NCI-H146 treated with DMSO at 0.1 percent for 48 hours (cell line): ENCODE measurements around the gene MORC3.
"Not testable (repeated sequence)": the region's sequence is repeated elsewhere in the genome, so short reads cannot be mapped to it uniquely, and the experiment has no call there.

Experiments
- DNase-seq: peaks from one replicate; lab custom pipeline; 2025; ENCODE audit not compliant: unreplicated experiment; lab: John Stamatoyannopoulos, UW

Gene MORC3

GRCh38 chr21:36384885-36385232, 64.9 kb downstream of the MORC3 start:
- no peak for DNase-seq

GRCh38 chr21:36385233-36386030, 65.4 kb downstream of the MORC3 start, which contains the start of gene CHAF1B:
TSS of gene CHAF1B (plus strand) at chr21:36385392. CDS start at chr21:36386137, 745 bp downstream.
- peak; percentile 9 for DNase-seq

- no peak for DNase-seq
These were observed 66.1 kb downstream of the MORC3 start for GRCh38 chr21:36386031-36386642.

DNA sequence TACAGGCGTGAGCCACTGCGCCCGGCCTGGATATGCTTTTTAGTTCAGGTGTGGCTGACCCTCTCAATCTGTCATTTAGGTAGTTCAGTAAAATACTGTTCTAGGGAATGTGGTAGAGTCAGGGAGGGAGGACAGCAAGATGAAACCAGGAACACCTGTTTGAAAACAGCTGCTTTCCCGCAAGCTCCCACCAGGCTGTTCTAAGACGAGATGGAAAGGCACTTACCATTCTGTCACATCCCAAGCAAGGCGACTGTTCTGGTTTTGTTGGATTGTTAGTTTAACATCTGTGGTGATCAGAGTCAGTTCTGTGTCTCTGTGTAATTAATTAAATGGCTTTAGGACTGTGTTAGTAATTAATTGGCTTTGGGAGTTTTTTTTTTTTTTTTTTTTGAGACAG, 68.1 kb downstream of the MORC3 start:
- no peak for DNase-seq

DNA sequence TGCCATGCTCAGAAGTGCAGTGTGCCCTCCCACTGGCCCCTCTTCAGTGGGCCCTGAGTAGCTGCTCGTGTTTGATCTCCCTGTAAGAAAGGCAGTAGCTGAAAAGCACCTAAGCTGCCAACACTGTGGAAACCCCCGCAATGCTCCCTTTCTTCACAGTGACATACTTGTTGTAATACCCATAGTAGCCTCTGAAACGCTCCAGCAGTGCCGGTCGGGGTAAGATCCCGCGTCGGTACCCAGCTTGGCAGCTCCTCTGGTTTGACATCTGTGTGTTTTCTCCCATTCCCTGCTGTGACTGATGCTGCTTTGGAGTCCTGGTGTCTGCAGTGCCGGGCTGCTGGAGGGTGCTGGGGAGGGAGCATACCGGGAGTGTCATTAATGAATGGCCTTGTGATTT, 68.8 kb downstream of the MORC3 start:
- DNase-seq = no peak

DNA sequence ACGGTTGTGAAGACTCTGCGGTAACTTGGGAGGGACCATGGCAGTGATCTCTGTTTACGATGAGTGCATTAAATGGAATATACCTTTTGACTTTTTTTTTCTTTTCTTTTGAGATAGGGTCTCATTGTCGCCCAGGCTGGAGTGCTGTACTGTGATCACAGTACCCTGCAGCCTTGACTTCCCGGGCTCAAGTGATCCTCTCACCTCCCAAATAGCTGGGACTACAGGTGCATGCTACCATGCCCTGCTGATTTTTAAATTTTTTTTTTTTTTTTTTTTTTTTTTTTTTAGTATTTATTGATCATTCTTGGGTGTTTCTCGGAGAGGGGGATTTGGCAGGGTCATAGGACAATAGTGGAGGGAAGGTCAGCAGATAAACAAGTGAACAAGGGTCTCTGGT, 71.7 kb downstream of the MORC3 start:
- not testable (repeated sequence) for DNase-seq

DNA sequence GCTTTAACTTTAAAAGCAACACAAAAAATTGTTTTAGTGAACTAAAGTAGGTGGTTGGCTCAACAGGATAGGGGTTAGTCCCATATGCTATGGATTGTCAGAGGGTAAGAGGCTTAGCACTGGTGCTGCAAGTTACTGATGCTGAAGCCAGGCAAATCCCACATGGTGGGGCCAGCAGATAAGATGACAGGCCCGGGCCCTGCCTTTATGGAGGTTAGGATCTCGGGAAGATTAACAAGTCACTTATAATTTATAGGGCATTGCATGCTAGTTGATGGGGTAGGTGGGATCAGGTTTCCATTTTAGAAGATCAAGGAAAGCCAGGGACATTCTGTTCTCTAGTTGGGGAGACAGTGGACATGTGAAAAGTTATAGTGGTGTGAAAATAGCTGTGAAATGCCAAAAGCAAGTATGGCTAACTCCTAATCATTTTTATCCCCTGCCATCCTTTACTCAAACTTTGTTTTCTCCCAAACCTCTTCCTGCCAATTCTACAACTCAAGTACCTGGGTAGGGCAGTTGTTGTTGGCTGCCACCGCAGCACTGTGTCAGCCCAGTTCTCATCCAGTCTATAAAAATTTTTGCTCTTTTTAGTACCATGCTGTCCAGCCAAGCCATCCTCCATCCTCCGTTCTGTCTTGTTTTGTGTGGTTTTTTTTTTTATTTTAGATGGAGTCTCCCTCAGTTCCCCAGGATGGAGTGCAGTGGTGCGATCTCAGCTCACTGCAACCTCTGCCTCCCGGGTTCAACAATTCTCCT, 75.5 kb downstream of the MORC3 start:
- no peak for DNase-seq

- no peak for DNase-seq
These were observed 76.3 kb downstream of the MORC3 start for GRCh38 chr21:36396325-36396724.

DNA sequence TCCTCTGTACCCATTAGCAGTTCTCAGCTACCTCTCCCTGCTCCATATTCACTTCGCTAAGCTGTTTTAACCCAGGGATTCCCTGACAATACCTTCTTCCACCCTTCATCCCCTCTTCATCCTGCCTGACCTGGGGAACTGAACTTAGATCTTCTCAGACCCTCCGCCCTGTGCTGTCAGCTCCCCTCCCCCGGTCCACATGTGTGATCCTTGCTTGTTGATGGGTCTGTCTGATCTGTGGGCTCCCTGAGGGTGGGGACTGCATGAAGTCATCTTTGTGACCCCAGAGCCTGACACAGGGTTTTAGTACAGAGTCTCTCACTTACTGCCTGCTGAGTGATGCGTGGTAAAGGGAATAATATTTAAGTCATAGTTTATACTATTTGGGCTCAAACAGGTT, 77.0 kb downstream of the MORC3 start:
- DNase-seq = no peak

GRCh38 chr21:36397606-36398005, 77.6 kb downstream of the MORC3 start:
- no peak for DNase-seq

DNA sequence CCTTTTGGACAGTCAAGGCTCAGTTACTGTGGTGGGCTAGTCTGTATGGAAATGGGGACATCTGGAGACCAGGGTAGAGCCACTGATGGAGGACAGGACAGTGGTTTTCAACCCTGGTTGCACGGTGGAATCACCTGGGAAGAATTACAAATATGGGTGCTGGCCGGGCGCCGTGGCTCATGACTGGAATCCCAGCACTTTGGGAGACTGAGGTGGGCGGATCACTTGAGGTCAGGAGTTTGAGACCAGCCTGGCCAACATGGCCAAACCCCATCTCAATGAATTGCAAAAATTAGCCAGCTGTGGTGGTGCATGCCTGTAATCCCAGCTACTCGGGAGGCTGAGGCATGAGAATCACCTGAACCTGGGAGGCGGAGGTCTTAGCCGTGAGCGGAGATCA, 79.7 kb downstream of the MORC3 start:
- DNase-seq = not testable (repeated sequence)

GRCh38 chr21:36400719-36401118, 80.7 kb downstream of the MORC3 start:
- DNase-seq = no peak

DNA sequence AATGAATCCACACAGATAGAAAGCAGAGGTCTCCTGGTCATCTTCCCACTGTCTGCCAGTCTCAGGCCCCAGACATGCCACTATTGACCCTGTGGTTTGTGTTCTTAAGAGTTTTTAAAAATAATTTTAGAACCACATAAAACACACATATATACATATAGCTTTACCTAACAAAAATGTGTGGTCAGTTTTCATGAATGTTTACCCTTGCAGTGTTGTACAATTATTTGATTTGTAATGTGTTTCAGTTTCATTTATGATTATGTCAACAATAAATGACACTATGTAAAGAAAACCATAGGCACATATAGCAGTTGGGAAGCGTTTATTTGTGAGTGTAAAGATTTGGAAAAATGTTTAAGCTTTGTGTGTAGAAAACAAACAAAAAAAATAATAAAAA, 82.3 kb downstream of the MORC3 start:
- DNase-seq = no peak

DNA sequence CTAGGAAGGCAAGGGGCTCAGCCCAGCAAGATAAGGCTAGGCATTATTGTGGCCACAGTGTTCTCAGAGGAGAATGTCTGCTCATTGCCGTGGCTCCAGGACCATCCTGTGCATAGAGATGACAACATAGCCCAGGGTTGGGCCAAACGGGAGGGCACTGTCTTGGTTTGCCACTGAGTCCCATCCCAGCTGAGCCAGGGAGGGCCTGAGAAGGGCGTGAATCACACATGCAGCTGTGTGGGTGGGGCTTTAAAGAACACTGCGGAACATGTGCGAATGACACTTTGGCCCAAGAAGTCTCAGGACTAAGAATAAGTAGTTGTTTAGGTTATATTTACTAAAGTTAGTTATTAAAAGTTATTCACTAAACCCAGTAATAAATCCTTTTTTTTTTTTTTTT, 83.7 kb downstream of the MORC3 start:
- DNase-seq = no peak

DNA sequence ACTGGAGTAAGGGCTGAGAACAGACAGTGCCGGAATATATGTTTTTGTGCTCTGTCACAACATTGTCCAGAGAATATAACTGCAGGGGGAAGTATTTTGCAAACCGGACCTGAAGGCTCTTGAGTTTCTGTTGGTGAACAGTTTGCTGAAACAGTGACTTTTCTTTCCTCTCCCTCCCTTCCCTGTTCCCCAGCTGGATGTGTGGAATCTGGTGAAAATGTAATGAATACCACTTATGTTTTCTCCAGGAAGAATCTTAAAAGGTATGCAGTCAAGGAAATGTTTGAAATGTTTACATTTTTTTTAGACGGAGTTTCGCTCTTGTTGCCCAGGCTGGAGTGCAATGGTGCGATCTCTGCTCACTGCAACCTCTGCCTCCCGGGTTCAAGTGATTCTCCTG, 88.6 kb downstream of the MORC3 start:
- DNase-seq = no peak

DNA sequence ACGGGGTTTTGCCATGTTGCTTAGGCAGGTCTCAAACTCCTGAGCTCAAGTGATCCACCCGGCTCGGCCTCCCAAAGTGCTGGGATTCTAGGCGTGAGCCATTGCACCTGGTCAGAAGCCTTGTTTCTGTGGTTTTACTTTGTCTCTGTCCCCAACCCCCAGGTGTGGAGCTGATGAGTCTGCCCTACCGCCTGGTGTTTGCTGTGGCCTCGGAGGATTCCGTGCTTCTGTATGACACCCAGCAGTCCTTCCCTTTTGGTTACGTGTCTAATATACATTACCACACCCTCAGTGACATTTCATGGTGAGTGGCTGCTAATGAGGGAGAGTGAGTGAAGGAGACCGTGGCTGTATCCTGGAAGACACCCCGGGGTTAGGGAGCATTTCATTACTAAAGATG, 91.3 kb downstream of the MORC3 start:
- no peak for DNase-seq

DNA sequence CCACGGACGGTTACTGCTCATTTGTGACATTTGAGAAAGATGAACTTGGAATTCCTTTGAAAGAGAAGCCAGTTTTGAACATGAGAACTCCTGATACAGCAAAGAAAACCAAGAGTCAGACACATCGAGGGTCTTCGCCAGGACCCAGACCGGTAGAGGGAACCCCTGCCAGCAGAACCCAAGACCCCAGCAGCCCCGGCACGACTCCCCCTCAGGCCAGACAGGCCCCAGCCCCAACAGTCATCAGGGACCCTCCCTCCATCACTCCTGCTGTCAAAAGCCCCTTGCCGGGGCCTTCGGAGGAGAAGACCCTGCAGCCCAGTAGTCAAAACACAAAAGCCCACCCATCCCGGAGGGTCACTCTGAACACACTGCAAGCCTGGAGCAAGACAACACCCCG, 92.9 kb downstream of the MORC3 start:
- no peak for DNase-seq

- peak; percentile 87 for DNase-seq
These were observed 95.4 kb downstream of the MORC3 start for GRCh38 chr21:36415375-36415774.

DNA sequence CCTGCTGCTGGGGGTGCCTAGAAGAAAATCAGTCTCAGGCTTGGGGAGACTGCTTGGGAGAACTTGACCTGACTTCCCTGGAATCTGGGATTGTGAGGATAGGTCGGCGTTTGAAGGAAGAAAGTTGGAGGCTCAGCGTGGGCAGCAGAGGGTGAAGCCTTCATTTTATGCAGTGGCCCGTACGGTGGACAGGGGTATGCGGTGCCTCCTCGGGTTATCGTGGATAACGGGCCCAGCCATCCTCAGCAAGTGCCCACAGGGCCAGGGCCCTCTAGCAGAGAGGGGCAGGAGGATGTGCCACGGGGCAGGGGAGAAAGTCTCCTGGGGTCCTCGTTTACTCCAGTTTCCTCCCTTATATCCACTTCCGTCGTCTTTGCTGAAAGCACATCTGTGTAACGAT, 99.2 kb downstream of the MORC3 start:
- DNase-seq = no peak

GRCh38 chr21:36419996-36420395, 100.0 kb downstream of the MORC3 start:
- peak; percentile 4 for DNase-seq

GRCh38 chr21:36420571-36421339, 100.8 kb downstream of the MORC3 start:
- DNase-seq = no peak
